Mucosa of descending colon (tissue), 3 donors: ENCODE results near the gene DPEP3. TPM values are rescaled to one million over a fixed set of nuclear protein-coding genes. Genes with fewer than 3 reads are reported as not detected.

Source experiments
- ATAC-seq: fragments of 200-7000 bp; cut with Tn5 transposase; one replicate; pipeline ENCODE4 v1.9.1; 2020; ENCODE audit warnings: mild to moderate bottlenecking, moderate library complexity
- DNase-seq, 3 donors: peaks; one replicate each; pipeline ENCODE4 v3.0.0-alpha.2; 2020
- H3K36me3 ChIP-seq: fragments of 200-600 bp; one replicate; pipeline ENCODE4 v1.8.0; 2021; ENCODE audit warnings: low read depth, mild to moderate bottlenecking
- H3K4me1 ChIP-seq: fragments of 200-600 bp; one replicate; pipeline ENCODE4 v1.8.0; 2021; ENCODE audit warnings: low read depth, mild to moderate bottlenecking
- H3K4me3 ChIP-seq: fragments of 200-600 bp; one replicate; pipeline ENCODE4 v1.8.0; 2021; ENCODE audit warnings: mild to moderate bottlenecking
- H3K9me3 ChIP-seq: fragments of 200-600 bp; one replicate; pipeline ENCODE4 v1.8.0; 2021; ENCODE audit warnings: mild to moderate bottlenecking
- intact Hi-C, 2 donors: fragments of 100-400 bp; cut with DNase I in 1 of 2; cut with micrococcal nuclease in 1 of 2; formaldehyde crosslinking; loops; one replicate each; pipeline versions ENCODE4 v1.11.0 to v1.11.1; 2022; cut with DNase I, micrococcal nuclease
- total RNA-seq, 3 donors: library from RNA; stranded (reverse); fragmentation: NEBNext Ultra II Directional in 2 of 3; extraction: Animal tissue kit (Norgen Biotek cat#: 25700) in 2 of 3; gene quantifications; one replicate each; pipeline versions ENCODE4 v1.2.1 to v1.2.4, GENCODE V29; 2021 to 2023
- TF ChIP-seq, protein P1 (sequence below): fragments of 200-600 bp; IDR thresholded peaks from one replicate; pipeline ENCODE4 v1.8.0; 2022; ENCODE audit warnings: antibody characterized with exemption, mild to moderate bottlenecking
- donor health status: DM: no; HTN: no; CAD: no; lungs with moderate emphysema.
- donor health status: DM: no; HTN: no; CAD: no.
- donor health status: DM: no; HTN: yes; CAD: no.

Gene DPEP3
- total RNA-seq, 3 donors from 2014 or later = not detected

DNA sequence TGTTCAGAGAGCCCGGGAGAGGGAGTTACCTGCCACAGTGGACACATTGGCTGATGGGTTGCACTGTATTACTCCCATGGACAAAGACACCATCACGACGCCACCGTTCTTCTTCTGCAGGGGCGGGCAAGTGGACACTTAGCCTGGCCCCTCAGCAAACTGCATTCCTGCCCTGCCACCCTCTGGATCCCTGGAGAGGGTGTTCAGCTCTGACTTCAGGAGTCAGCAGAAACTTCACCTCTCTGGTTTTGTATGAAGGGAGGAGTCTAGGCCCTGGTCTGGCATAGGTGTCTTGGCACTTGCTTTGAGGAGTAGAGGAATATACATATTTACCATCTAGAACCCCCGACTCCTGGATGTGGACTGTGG lies 9.7 kb upstream of the DPEP3 start:
- H3K9me3 ChIP-seq = no peaks in the 10 kb centered on the region
- TF ChIP-seq, protein P1, sequence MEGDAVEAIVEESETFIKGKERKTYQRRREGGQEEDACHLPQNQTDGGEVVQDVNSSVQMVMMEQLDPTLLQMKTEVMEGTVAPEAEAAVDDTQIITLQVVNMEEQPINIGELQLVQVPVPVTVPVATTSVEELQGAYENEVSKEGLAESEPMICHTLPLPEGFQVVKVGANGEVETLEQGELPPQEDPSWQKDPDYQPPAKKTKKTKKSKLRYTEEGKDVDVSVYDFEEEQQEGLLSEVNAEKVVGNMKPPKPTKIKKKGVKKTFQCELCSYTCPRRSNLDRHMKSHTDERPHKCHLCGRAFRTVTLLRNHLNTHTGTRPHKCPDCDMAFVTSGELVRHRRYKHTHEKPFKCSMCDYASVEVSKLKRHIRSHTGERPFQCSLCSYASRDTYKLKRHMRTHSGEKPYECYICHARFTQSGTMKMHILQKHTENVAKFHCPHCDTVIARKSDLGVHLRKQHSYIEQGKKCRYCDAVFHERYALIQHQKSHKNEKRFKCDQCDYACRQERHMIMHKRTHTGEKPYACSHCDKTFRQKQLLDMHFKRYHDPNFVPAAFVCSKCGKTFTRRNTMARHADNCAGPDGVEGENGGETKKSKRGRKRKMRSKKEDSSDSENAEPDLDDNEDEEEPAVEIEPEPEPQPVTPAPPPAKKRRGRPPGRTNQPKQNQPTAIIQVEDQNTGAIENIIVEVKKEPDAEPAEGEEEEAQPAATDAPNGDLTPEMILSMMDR = no peak
- ATAC-seq (no peak), DNase-seq (no peak)
- H3K36me3 ChIP-seq = no peaks in the 10 kb centered on the region
- intact Hi-C loops = no loop called here
- no peak overlapping the region for H3K4me3 ChIP-seq
- peaks cover 15% of the 10 kb centered on the region for H3K4me1 ChIP-seq

DNA sequence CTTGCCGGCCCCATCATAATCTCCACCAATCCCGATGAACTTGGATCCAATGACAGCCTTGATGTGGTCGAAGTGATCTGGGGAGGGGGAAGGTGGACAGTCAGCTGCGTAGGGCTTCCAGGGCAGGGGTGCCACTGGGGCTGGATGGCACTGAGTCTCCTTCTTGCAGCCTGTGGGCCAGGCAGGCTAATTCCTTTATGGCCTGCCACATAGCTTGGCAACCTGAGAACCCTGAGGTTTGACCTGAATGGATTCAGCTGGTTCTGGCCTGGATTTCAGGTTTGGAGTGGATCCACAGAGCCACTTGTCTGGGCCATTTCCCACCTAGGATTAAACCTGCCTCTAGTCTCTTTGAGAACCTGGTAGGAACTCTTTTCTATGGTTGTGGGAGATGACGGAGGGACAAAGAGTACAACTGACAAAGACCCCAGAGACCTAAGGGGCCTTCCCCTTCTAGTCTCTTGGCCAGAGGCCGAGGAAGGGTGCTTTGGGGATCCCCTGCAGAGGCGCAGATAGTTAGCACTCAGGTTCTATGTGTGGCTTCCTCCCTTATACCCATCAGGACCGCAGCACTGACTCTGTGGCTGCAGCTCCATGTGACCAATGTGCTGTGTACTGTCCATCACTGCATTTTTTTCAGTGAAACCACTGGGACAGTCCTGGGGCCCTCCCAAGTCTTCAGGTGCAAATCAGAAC lies 9.2 kb upstream of the DPEP3 start:
- no peak overlapping the region for H3K4me3 ChIP-seq
- no peaks in the 10 kb centered on the region for H3K36me3 ChIP-seq
- H3K4me1 ChIP-seq = peaks cover 15% of the 10 kb centered on the region
- ATAC-seq (no peak), DNase-seq (no peak)
- no peaks in the 10 kb centered on the region for H3K9me3 ChIP-seq
- intact Hi-C loops = no loop called here
- TF ChIP-seq, protein P1 = no peak

DNA sequence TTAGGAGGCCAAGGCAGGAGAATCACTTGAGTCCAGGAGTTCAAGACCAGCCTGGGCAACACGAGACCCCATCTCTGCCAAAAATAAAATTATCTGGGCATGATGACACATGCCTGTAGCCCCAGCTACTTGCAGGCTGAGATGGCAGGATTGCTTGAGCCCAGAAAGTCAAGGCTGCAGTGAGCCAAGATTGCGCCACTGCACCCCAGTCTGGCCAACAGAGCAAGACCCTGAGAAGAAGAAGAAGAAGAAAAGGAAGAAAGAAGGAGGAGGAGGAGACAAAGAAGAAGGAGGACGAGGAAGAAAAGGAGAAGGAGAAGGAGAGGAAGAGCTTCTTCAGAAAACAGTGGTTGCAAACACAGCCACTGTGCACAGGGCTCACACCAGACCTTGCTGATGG lies 8.4 kb upstream of the DPEP3 start:
- Histone ChIP-seq H3K4me3 (no peak overlapping the region), H3K9me3 (no peaks in the 10 kb centered on the region), H3K4me1 (peaks cover 13% of the 10 kb centered on the region), H3K36me3 (no peaks in the 10 kb centered on the region)
- TF ChIP-seq, protein P1 = no peak
- intact Hi-C loops = no loop called here
- ATAC-seq = no peak
- DNase-seq = no peak

DNA sequence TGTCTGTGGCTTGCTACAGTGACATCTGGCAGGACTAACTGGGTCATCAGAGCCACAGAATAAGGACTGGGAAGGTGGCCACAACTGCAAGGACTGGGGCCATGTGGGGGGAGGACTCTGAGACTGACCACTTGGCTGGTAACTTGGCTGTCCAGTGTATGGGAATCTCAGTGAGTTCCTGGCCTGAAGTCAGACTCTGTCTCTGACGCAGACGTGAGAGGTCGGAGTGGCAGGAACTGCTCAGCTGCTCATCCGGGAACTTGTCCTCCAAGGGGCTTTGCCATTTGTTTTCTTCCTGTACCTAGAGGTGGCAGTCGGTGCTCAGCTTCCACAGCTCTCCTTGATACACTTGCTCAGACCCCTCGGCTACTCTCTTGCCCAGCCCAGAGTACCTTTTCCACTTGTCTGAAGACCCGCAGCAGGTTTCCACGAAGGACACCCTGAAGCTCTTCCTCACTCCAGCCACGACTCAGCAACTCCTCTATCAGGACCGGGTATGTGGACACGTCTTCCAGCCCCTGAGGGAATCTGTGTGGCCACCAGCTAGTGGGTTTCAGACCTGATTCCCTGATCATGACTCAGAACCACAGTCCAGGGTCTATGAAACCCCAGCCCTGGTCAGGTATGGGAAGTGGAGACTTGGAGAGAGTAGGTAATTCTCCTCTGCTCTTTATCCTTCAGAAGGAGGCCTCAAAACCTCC lies 7.3 kb upstream of the DPEP3 start:
- intact Hi-C loops = no loop called here
- TF ChIP-seq, protein P1 = no peak
- ATAC-seq = no peak
- DNase-seq = no peak
- Histone ChIP-seq H3K36me3 (no peaks in the 10 kb centered on the region), H3K9me3 (no peaks in the 10 kb centered on the region), H3K4me3 (no peak overlapping the region), H3K4me1 (peaks cover 3% of the 10 kb centered on the region)

DNA sequence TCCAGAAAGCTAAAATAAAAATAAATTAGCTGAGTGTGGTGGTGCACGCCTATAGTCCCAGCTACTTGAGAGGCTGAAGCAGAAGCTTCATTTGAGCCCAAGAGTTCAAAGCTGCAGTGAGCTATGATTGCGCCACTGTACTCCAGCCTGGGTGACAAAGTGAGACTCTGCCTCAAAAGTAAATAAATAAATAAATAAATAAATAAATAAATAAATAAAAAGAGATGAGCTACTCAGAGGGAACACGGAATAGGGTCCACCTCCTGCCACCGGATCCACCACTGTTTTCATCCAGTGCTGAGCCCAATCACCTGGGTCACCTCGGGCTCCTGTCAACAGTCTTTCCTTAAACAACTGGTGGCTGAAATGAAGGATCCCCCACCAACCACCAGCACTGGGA lies 6.7 kb upstream of the DPEP3 start:
- peaks cover 3% of the 10 kb centered on the region for H3K4me1 ChIP-seq
- no peak overlapping the region for H3K4me3 ChIP-seq
- ATAC-seq (no peak), DNase-seq (no peak)
- TF ChIP-seq, protein P1 = no peak
- no peaks in the 10 kb centered on the region for H3K36me3 ChIP-seq
- no peaks in the 10 kb centered on the region for H3K9me3 ChIP-seq
- intact Hi-C loops = no loop called here
